DOHH2 (cell line): ENCODE results near the gene ZNF2.
A peak's percentile ranks its signal among the peaks of the same experiment; 100 is the strongest.

Experiments used
- H3F3A ChIP-seq: fragments of 200-600 bp; sonication (generic), shearing (Covaris generic); 2 replicates; pipeline ENCODE4 v1.6.0; 2016; ENCODE audit warnings: antibody characterized with exemption, mild to moderate bottlenecking; ENCODE audit not compliant: control insufficient read depth, insufficient read depth
- H3K27ac ChIP-seq: fragments of 200-600 bp; sonication (generic); 2 replicates; pipeline ENCODE4 v1.5.1; 2014; ENCODE audit warnings: low read depth, mild to moderate bottlenecking, low read length, moderate library complexity
- H3K27me3 ChIP-seq: fragments of 200-600 bp; sonication (generic); 2 replicates; pipeline ENCODE4 v1.6.1; 2014; ENCODE audit warnings: mild to moderate bottlenecking, low read length, mixed read lengths; ENCODE audit not compliant: control insufficient read depth
- H3K36me3 ChIP-seq: fragments of 200-600 bp; sonication (generic); 2 replicates; pipeline ENCODE4 v1.6.1; 2014; ENCODE audit warnings: mild to moderate bottlenecking, low read length, moderate library complexity, mixed read lengths; ENCODE audit not compliant: control insufficient read depth
- H3K4me1 ChIP-seq: fragments of 200-600 bp; sonication (generic); 2 replicates; pipeline ENCODE4 v1.6.1; 2014; ENCODE audit warnings: mild to moderate bottlenecking, low read length, mixed read lengths; ENCODE audit not compliant: control insufficient read depth
- H3K4me2 ChIP-seq: fragments of 200-600 bp; sonication (generic); 2 replicates; pipeline ENCODE4 v1.6.0; 2014; ENCODE audit warnings: mild to moderate bottlenecking, low read length, moderate library complexity
- H3K4me3 ChIP-seq: fragments of 200-600 bp; sonication (generic); 2 replicates; pipeline ENCODE4 v1.5.1; 2014; ENCODE audit warnings: mild to moderate bottlenecking, low read length, mixed read lengths
- H3K79me2 ChIP-seq: fragments of 200-600 bp; sonication (generic); 2 replicates; pipeline ENCODE4 v1.6.1; 2014; ENCODE audit warnings: mild to moderate bottlenecking, low read length, mixed read lengths; ENCODE audit not compliant: control insufficient read depth
- H3K9me2 ChIP-seq: fragments of 200-600 bp; sonication (generic); replicated peaks from 2 replicates; pipeline ENCODE4 v1.6.1; 2014; ENCODE audit warnings: mild to moderate bottlenecking, low read length, mixed read lengths; ENCODE audit not compliant: control insufficient read depth
- H3K9me3 ChIP-seq: fragments of 200-600 bp; sonication (generic); 2 replicates; pipeline ENCODE4 v1.6.1; 2014; ENCODE audit warnings: antibody characterized with exemption, low read length, mixed read lengths; ENCODE audit not compliant: control insufficient read depth, insufficient read depth
- H4K20me1 ChIP-seq: fragments of 200-600 bp; sonication (generic); 2 replicates; pipeline ENCODE4 v1.6.0; 2014; ENCODE audit warnings: low read depth, mild to moderate bottlenecking, antibody characterized with exemption, low read length, moderate library complexity; ENCODE audit not compliant: control insufficient read depth, insufficient read depth
- CTCF ChIP-seq: fragments of 200-600 bp; sonication (generic); IDR thresholded peaks from one replicate; pipeline ENCODE4 v1.5.1; 2014; ENCODE audit warnings: antibody characterized with exemption, mild to moderate bottlenecking, low read depth, low read length; ENCODE audit not compliant: poor library complexity, severe bottlenecking
- EZH2phosphoT487 ChIP-seq: fragments of 200-600 bp; sonication (generic); IDR thresholded peaks from 2 replicates; pipeline ENCODE4 v1.6.1; 2017; ENCODE audit warnings: borderline replicate concordance, mild to moderate bottlenecking, antibody characterized with exemption, low read length, moderate library complexity, mixed read lengths

ZNF2 gene

GRCh38 chr2:95149397-95149984 is 16.1 kb upstream of the ZNF2 start:
- Histone ChIP-seq H3K4me3 (no peak overlapping the region), H3F3A (no peaks in the 10 kb centered on the region), H3K27me3 (no peaks in the 10 kb centered on the region), H3K79me2 (no peaks in the 10 kb centered on the region), H3K9me3 (peaks cover 70% of the 10 kb centered on the region), H3K4me1 (no peaks in the 10 kb centered on the region), H3K27ac (no peak overlapping the region), H3K36me3 (peaks cover 33% of the 10 kb centered on the region), H3K9me2 (no peaks in the 10 kb centered on the region), H4K20me1 (no peaks in the 10 kb centered on the region), H3K4me2 (no peak overlapping the region)
- TF ChIP-seq EZH2phosphoT487 (no peak), CTCF (no peak)

DNA sequence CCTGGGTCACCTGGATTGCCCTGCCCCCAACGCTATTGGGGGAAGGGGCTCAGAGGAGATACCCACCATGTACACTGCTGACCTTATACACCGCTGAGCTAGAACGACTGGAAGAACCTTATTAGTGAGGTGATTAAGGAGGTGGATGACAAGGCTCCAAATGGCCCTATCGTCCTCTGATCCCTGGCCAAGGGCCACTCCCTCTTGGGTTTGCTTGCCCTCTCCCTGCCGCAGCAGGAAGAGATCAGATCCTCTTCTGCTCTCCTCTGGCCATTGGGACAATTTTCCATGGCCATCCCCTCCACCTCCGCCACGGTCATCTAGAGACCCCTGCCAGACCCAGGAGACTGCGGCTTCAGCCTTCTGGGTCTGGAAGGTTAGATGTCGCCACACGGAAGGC is 7.2 kb upstream of the ZNF2 start:
- H3K4me3 ChIP-seq, result peak overlapping the region; percentile 83
- no peaks in the 10 kb centered on the region for H4K20me1 ChIP-seq
- TF ChIP-seq CTCF (no peak), EZH2phosphoT487 (no peak)
- peaks cover 13% of the 10 kb centered on the region for H3K4me1 ChIP-seq
- no peaks in the 10 kb centered on the region for H3K27me3 ChIP-seq
- no peak overlapping the region for H3K27ac ChIP-seq
- no peaks in the 10 kb centered on the region for H3K9me2 ChIP-seq
- peaks cover 4% of the 10 kb centered on the region; the same call in 1 of the 2 replicates for H3K9me3 ChIP-seq
- peaks cover 5% of the 10 kb centered on the region; the same call in 1 of the 2 replicates for H3F3A ChIP-seq
- no peaks in the 10 kb centered on the region for H3K79me2 ChIP-seq
- no peaks in the 10 kb centered on the region for H3K36me3 ChIP-seq
- H3K4me2 ChIP-seq, result peak overlapping the region; percentile 82

- Histone ChIP-seq H4K20me1 (no peaks in the 10 kb centered on the region), H3K79me2 (peaks cover 5% of the 10 kb centered on the region), H3K4me2 (peak overlapping the region; percentile 82), H3K4me1 (peaks cover 17% of the 10 kb centered on the region), H3K27ac (no peak overlapping the region), H3K27me3 (no peaks in the 10 kb centered on the region), H3F3A (peaks cover 5% of the 10 kb centered on the region; the same call in 1 of the 2 replicates), H3K9me3 (peaks cover 4% of the 10 kb centered on the region; the same call in 1 of the 2 replicates), H3K9me2 (no peaks in the 10 kb centered on the region), H3K4me3 (peak overlapping the region; percentile 83), H3K36me3 (no peaks in the 10 kb centered on the region)
- TF ChIP-seq CTCF (no peak), EZH2phosphoT487 (no peak)
Measured at GRCh38 chr2:95158891-95159619, 6.6 kb upstream of the ZNF2 start.
